OCI-LY7 (cell line): ENCODE measurements around the gene CDC42EP3. TPM values are rescaled to one million over a fixed set of nuclear protein-coding genes. Genes with fewer than 3 reads are reported as not detected.
A peak's percentile ranks its signal among the peaks of the same experiment; 100 is the strongest.

Experiments used
- BruUV-seq: library from RNA; stranded (reverse); fragments of 400-500 nt; replicated peaks from 2 replicates; lab custom pipeline; 2021; lab: Mats Ljungman, UMichigan
- CTCF ChIA-PET: fragments of 300-600 bp; sonication (Branson Sonifier 250); formaldehyde crosslinking; loops from one replicate; lab custom pipeline; 2022; ENCODE audit warnings: antibody characterized with exemption; ENCODE audit not compliant: unreplicated experiment; lab: Charles Lee
- POLR2A ChIA-PET: fragments of 300-600 bp; sonication (Branson Sonifier 250); formaldehyde crosslinking; loops from one replicate; lab custom pipeline; 2022; ENCODE audit warnings: antibody characterized with exemption; lab: Charles Lee
- DNase-seq: peaks from one replicate; pipeline ENCODE4 v3.0.0-alpha.2; 2015; ENCODE audit warnings: low spot score
- H2AFZ ChIP-seq: fragments of 200-600 bp; sonication (generic), shearing (Covaris generic); 2 replicates; pipeline ENCODE4 v1.6.1; 2014; ENCODE audit warnings: mild to moderate bottlenecking, antibody characterized with exemption, low read length, moderate library complexity
- H3K27ac ChIP-seq: fragments of 200-600 bp; sonication (generic); 2 replicates; pipeline ENCODE4 v1.5.1; 2014; ENCODE audit warnings: mixed run types, low read depth, mild to moderate bottlenecking, moderate library complexity, low read length, inconsistent platforms; ENCODE audit not compliant: poor library complexity, severe bottlenecking
- H3K36me3 ChIP-seq: fragments of 200-600 bp; sonication (generic); 2 replicates; pipeline ENCODE4 v1.6.1; 2014; ENCODE audit warnings: mild to moderate bottlenecking, antibody characterized with exemption, low read length, moderate library complexity, mixed read lengths; ENCODE audit not compliant: insufficient read depth
- H3K4me1 ChIP-seq: fragments of 200-600 bp; sonication (generic); 2 replicates; pipeline ENCODE4 v1.5.1; 2014; ENCODE audit warnings: mild to moderate bottlenecking, low read length; ENCODE audit not compliant: insufficient read depth, poor library complexity, severe bottlenecking
- H3K4me2 ChIP-seq: fragments of 200-600 bp; sonication (generic); 2 replicates; pipeline ENCODE4 v1.6.1; 2014; ENCODE audit warnings: mild to moderate bottlenecking, low read length
- H3K4me3 ChIP-seq: fragments of 200-600 bp; sonication (generic); 2 replicates; pipeline ENCODE4 v1.5.1; 2014; ENCODE audit warnings: mild to moderate bottlenecking, low read depth, low read length; ENCODE audit not compliant: poor library complexity, severe bottlenecking
- H3K79me2 ChIP-seq: fragments of 200-600 bp; sonication (generic); 2 replicates; pipeline ENCODE4 v1.6.1; 2016; ENCODE audit warnings: low read depth, mild to moderate bottlenecking, low read length, moderate library complexity, mixed read lengths; ENCODE audit not compliant: insufficient read depth
- H3K9me2 ChIP-seq: fragments of 200-600 bp; sonication (generic); 2 replicates; pipeline ENCODE4 v1.6.1; 2016; ENCODE audit warnings: mild to moderate bottlenecking, low read length, mixed read lengths; ENCODE audit not compliant: insufficient read depth
- H3K9me3 ChIP-seq: fragments of 200-600 bp; sonication (generic); 2 replicates; pipeline ENCODE4 v1.6.1; 2014; ENCODE audit warnings: mild to moderate bottlenecking, mixed run types, low read length, mixed read lengths
- H4K20me1 ChIP-seq: fragments of 200-600 bp; sonication (generic); 2 replicates; pipeline ENCODE4 v1.6.1; 2014; ENCODE audit warnings: mild to moderate bottlenecking, antibody characterized with exemption, low read length, moderate library complexity, mixed read lengths; ENCODE audit not compliant: insufficient read depth
- CTCF ChIP-seq: fragments of 200-600 bp; sonication (generic); conservative IDR thresholded peaks from 2 replicates; pipeline ENCODE4 v1.5.1; 2014; ENCODE audit warnings: mild to moderate bottlenecking, antibody characterized with exemption, low read length, moderate library complexity, mixed read lengths
- EZH2phosphoT487 ChIP-seq: fragments of 200-600 bp; sonication (generic); IDR thresholded peaks from 2 replicates; pipeline ENCODE4 v1.6.1; 2018; ENCODE audit warnings: low read depth, borderline replicate concordance, mild to moderate bottlenecking, mixed run types, antibody characterized with exemption, low read length, moderate library complexity, mixed read lengths
- intact Hi-C: fragments of 100-400 bp; cut with micrococcal nuclease; formaldehyde crosslinking; loops from one replicate; pipeline ENCODE4 v1.10.0; 2022; ENCODE audit not compliant: unreplicated experiment
- total RNA-seq, 2 experiments: library from RNA; depleted of rRNA in 1 of 2; stranded (reverse); fragments of >200 nt in 1 of 2; shearing (Covaris generic) in 1 of 2; gene quantifications; 2 replicates each; pipeline ENCODE4 v1.2.3, GENCODE V29; 2014 to 2022

Gene CDC42EP3
- total RNA-seq, 2 experiments from 2014 or later: 7.2 to 22.9 TPM

GRCh38 chr2:37653093-37653492 is 18.3 kb downstream of the CDC42EP3 start:
- H4K20me1 ChIP-seq: no peaks in the 10 kb centered on the region
- TF ChIP-seq EZH2phosphoT487 (no peak), CTCF (no peak)
- peak overlapping the region; percentile 66; the same call in 1 of the 2 replicates for H2AFZ ChIP-seq
- DNase-seq: peak; percentile 48
- peak overlapping the region; percentile 94 for H3K27ac ChIP-seq
- ChIA-PET CTCF (interaction anchor here (0.5 to 1.4 kb wide), 2 partner anchors 8 to 354 kb away, joined by 3 to 9 read pairs; no protein-coding TSS in a partner anchor), POLR2A (interaction anchor here (0.7 to 4.1 kb wide), 10 partner anchors 8 to 570 kb away, joined by 3 to 30 read pairs (median 4); no protein-coding TSS in a partner anchor)
- H3K36me3 ChIP-seq: peaks cover 4% of the 10 kb centered on the region
- BruUV-seq: no TSS peak
- peak overlapping the region; percentile 64 for H3K4me3 ChIP-seq
- intact Hi-C loops: loop anchor here (5.0 to 10.0 kb wide), 3 partner anchors 106 to 1298 kb away; partner anchors contain the start of gene CRIM1
- peaks cover 9% of the 10 kb centered on the region; the same call in 1 of the 2 replicates for H3K79me2 ChIP-seq
- H3K4me2 ChIP-seq: peak overlapping the region; percentile 96
- peaks cover 88% of the 10 kb centered on the region for H3K4me1 ChIP-seq
- no peaks in the 10 kb centered on the region for H3K9me2 ChIP-seq
- H3K9me3 ChIP-seq: no peaks in the 10 kb centered on the region; the same call in 1 of the 2 replicates

- CTCF ChIA-PET: interaction anchor here (0.7 kb wide), 1 partner anchor 38 kb away, joined by 3 read pairs; no protein-coding TSS in a partner anchor
- Histone ChIP-seq H3K9me2 (no peaks in the 10 kb centered on the region), H3K36me3 (peaks cover 13% of the 10 kb centered on the region)
Observed at GRCh38 chr2:37652199-37652640, 19.2 kb downstream of the CDC42EP3 start.

More at GRCh38 chr2:37652199-37652640, 19.2 kb downstream of the CDC42EP3 start:
- Histone ChIP-seq H3K79me2 (peaks cover 9% of the 10 kb centered on the region; the same call in 1 of the 2 replicates), H3K27ac (peak overlapping the region; percentile 94), H3K4me2 (peak overlapping the region; percentile 96), H3K9me3 (no peaks in the 10 kb centered on the region; the same call in 1 of the 2 replicates), H3K4me3 (peak overlapping the region; percentile 64), H3K4me1 (peaks cover 79% of the 10 kb centered on the region), H4K20me1 (no peaks in the 10 kb centered on the region), H2AFZ (0 out of 2 replicates have a peak overlapping the region, but pooled peaks have one; percentile 37)
- no TSS peak for BruUV-seq
- intact Hi-C loops: loop anchor here (5.0 to 10.0 kb wide), 3 partner anchors 105 to 1297 kb away; partner anchors contain the start of gene CRIM1
- no peak for TF ChIP-seq CTCF
- TF ChIP-seq EZH2phosphoT487: no peak
- peak; percentile 61 for DNase-seq
- POLR2A ChIA-PET: interaction anchor here (0.6 to 4.1 kb wide), 10 partner anchors 17 to 348 kb away, joined by 3 to 30 read pairs (median 4); no protein-coding TSS in a partner anchor
